RKO (cell line): ENCODE results near the gene C3orf62.
"Not testable (repeated sequence)": the region's sequence is repeated elsewhere in the genome, so short reads cannot be mapped to it uniquely, and the experiment has no call there.

Experiments used
- DNase-seq: peaks from one replicate; pipeline ENCODE4 v3.0.0-alpha.2; 2016; ENCODE audit warnings: low spot score

The C3orf62 gene

DNA sequence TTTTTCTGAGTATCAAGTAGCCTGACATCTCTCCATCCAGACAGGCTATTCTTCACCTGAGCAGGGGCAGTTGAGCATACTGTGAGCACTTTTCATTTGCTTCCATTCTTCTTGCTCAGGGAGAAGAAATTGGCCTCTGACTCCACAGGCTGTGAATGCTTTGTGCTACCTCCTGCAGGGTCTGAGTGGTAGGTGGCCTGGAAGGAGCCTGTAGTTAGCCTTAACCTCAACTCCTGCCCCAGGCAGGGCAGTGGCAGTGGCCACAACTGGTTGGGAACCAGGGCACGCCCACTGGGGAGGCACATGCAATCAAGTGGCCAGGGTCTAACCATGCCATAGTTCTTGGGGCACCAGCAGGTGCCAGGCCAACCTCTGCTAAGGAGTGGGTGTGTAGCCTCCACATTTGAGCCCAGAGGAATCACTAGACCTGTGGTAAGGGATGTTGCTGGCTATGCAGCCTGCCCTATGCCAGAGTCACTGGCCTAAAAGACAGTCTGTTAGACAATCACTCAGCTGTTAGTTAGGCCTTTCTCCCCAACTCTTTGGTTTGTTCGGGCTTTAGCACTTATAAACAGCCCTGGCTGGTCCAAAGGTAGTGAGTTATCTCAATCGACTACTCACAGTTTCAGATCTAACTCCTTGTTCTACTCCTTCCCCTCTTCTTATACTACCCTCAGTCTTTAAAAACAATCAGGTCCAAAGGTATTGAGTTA is 7.4 kb downstream of the C3orf62 start:
- no peak for DNase-seq

DNA sequence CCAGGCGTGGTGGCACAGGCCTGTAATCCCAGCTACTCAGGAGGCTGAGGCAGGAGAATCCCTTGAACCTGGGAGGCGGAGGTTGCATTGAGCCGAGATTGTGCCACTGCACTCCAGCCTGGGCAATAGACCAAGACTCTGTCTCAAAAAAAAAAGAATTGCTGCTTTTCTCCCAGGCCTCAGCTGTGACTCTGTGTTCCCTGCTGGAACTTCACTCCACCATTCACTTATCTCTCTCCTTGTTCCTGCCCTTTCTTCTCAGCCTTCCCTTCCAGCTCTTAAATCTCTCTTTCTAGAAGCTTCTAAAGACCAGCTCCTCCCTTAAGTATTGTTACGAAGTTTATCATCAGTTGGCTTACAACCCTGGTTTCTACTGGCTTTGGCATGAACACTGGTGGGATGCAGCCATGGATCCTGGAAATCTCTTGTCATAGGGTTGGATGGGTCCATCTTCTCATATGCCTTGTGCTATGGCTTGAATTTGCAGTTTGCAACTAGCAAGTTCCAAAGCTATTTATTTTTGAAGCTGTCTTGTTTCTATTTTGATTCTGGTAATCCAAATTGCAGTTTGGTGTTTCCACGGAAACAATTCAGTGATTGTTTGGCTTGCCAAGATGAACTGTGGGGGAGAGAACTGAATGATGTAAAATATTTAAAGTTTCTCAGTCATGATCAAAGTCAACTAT is 10.5 kb downstream of the C3orf62 start:
- no peak for DNase-seq

DNA sequence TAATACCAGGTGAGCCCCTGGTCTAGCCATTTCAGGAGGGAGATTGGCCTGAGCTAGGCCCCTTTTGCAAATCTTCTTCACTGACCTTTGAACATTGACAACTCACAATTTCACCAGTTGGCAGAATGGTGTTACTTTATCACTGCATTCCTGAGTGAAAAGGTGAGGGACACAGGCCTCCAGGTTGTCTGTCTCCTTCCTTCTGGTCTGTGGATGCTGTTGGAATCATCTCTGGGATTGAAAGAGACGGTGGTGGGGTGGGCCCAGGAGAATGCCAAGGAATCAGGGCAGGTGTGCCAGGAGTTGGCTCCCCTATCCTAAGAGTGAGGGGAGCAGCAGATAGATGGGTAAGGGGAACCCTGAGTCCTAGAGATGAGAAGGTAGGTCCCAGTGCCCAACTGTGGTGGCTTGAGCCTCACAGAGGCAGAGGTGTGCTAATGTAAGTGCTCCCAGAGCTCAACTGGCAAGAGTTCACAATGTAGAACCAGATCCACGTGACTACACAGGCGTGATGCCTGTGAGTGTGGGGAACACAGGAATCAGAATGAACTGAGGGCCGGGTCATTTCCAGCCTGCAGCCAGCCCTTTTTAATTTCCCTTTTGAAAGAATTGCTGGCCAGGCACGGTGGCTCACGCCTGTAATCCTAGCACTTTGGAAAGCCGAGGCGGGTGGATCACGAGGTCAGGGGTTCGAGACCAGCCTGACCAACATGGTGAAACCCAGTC is 11.2 kb downstream of the C3orf62 start:
- no peak for DNase-seq

DNA sequence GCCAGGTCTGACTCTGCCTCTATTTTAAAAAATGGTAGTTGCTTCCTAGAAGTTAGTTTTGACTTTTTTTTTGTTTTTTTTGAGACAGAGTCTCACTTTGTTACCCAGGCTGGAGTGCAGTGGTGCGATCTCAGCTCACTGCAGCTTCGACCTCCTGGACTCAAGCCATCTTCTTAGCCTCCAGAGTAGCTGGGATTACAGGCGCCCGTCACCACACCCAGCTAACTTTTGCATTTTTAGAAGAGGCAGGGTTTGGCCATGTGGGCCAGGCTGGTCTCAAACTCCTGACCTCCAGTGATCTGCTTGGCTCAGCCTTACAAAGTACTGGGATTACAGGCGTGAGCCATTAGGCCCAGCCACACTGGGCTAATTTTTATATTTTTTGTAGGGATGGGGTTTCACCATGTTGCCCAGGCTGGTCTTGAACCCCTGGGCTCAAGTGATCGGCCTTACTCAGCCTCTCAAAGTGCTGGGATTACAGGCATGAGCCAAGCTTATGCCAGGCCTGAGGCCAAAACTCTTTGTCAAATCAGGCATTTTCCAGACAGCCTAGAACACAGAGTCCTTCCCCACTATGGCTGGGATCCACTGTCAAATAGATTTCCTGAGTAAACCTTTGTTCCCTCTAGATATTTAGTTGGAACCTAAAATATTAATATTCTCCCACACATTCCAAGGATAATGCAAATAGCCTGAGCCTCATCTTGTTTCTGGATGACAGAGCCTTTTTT is 13.7 kb downstream of the C3orf62 start:
- DNase-seq, result no peak

DNA sequence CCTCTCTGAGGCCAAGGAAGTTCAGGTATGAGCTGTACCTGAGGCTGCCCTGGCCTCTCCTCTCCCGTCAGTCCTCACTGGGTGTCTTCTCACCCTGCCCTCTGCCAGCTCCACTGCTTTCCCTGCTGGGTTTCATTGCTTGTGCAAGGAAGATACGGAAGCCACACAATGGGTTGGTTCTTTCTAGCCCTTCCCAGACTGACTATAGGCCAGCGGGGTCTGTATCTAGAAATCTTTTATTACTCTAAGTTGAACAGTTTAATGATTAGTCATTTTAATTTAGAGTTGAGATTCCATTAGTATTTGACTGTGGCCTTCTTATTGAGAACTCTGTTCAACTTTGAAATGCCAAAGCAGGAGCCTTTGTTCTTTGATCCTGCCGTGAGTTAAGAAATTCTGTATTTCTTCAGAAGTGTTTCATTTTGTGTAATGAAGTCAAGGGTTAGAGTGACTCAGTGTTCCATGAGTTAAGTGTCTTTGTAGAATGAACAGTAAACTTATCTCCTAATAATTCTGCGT is 16.2 kb downstream of the C3orf62 start:
- no peak for DNase-seq

DNA sequence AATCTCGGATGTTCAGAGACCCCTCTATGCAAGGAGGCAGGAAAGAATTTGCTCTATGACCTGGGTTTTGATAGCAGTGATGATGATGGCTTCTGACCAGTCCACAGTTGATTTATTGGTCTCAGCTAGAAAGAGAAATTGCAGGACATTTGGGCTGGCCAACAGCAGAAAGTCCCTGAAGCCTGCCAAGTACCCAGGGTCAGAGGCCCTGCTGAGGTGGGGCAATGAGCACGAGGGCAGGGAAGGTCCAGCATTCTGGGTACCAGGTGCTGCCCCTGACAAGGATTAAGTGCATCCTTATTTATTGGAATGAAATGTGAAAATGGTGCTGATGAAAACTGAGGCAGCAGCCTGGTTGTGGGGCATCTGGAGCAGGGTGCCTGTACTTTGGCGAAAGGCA is 19.8 kb downstream of the C3orf62 start:
- DNase-seq, result no peak

DNA sequence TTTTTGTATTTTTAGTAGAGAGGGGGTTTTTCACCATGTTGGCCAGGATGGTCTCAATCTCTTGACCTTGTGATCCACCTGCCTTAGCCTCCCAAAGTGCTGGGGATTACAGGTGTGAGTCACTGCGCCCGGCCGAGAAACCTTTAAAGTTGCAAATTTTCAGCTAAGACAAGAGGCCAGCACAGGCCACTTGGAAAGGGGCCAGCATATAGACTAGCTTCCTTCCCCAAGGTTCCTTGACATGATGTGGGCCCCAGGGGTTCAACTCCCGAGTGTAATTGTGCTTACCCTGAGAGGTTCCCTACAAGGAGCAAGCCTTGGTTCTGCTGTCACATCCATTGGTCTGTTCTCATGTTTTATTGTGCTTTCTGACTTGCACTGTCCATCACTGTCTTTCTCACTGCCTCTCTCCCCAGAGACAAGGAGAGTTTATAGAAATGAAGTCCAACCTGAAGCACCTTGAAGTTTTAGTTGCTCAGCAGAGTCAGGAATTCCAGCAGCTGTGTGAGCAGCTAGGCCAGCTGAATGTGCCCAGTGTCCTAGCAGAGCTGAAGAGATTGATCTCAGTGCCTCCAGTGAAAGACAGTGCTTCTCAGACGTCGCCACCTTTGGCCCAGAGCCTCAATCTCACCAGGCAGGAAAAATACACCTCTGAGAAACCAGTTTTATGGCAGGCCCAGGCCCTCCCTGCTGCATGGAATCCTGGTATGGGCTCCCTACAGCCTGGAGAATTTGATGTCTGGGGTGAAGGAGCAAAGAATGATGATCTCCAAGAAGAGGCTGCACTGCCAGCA is 21.1 kb downstream of the C3orf62 start:
- DNase-seq, result no peak

DNA sequence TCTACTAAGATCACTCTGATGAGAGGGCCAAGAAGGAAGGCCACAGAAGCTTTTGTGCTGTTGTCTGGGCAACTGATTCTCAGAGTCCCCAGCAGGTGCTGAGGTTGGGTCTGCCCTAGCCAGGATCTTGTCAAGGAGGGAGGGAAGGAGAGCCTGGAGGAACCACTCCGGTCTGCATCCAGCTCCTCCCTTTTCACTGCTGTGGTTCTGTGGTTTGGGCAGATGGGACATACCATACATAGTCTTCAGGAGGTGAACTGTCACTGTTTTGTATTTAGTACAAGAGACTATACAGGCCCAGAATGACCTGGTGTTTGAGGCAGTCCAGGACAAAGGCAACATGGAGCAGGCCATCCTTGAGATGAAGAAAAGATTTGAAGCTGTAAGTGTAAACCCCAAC is 21.9 kb downstream of the C3orf62 start:
- no peak for DNase-seq

DNA sequence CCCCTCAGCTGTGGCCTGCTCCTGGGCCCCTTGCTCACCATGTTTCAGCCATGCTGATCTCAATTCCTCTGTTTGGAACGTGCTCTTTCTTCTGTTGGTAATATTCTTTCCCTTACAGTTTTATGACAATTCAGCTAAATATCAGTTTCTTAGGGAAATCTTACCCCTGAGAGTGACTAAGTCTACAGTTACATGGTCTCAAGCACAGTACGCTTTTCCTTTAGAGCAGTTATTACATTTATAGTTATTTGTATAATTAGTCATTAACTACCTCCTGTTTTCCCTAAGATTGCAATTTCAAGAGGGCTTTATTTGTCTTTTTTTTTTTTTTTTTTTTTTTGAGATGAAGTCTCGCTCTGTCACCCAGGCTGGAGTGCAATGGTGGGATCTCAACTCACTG is 23.5 kb downstream of the C3orf62 start:
- no peak for DNase-seq

DNA sequence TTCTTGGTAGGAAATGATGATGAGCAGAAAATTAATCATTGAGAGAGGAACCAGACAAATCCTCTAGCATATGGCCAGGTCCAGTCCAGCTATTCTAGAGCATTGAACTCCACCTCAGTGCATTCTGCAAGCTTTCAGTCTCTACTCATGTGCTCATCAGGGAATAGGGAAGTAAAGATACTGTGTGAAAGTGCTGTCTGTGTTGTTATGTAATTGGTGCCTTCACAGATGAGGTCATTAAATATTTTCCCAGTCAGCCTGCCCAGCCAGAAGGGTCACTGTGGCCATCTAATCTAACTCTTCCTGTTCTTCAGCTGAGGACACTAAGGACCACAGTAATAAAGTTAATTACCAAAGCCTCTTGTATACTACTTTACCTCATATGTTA is 28.2 kb downstream of the C3orf62 start:
- DNase-seq, result no peak

DNA sequence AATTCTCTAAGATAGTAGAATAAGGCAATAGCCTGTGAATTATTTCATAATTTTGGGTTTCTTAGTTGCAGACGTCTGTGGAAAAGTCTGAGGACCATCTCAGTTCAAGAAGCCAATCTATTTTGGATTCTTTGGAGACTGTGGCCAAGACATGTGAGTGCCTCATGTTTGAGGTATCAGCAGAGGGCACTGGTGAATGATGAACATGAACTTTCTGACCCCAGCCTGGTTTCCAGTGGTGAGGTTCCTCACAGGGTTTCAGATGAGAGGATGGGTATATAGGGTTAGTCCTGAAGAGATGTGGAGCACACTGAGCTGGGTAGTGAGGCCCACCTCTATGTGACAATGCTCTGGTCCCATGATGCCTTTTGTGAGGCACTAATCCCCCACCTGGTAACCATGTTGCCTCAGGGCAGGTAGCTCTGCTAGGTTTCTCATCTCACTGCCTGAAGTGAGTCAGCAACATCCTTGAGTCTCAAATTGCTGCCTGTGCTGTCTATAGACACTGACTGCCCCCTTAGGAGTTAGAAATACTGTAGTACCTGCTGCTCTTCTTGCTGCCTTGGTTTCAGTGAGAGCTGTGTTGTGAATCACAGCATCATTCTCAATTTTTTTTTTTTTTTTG is 32.3 kb downstream of the C3orf62 start:
- DNase-seq, result no peak

DNA sequence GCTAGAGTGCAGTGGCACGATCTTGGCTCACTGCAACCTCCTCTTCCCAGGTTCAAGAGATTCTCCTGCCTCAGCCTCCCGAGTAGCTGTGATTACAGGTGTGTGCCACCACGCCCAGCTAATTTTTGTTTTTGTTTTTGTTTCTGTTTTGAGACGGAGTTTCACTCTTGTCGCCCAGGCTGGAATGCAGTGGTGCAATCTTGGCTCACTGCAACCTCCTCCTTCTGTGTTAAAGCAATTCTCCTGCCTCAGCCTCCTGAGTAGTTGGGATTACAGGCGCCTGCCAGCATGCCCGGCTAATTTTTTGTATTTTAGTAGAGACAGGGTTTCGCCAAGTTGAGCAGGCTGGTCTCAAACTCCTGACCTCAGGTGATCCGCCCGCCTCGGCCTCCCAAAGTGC is 36.9 kb downstream of the C3orf62 start:
- not testable (repeated sequence) for DNase-seq

DNA sequence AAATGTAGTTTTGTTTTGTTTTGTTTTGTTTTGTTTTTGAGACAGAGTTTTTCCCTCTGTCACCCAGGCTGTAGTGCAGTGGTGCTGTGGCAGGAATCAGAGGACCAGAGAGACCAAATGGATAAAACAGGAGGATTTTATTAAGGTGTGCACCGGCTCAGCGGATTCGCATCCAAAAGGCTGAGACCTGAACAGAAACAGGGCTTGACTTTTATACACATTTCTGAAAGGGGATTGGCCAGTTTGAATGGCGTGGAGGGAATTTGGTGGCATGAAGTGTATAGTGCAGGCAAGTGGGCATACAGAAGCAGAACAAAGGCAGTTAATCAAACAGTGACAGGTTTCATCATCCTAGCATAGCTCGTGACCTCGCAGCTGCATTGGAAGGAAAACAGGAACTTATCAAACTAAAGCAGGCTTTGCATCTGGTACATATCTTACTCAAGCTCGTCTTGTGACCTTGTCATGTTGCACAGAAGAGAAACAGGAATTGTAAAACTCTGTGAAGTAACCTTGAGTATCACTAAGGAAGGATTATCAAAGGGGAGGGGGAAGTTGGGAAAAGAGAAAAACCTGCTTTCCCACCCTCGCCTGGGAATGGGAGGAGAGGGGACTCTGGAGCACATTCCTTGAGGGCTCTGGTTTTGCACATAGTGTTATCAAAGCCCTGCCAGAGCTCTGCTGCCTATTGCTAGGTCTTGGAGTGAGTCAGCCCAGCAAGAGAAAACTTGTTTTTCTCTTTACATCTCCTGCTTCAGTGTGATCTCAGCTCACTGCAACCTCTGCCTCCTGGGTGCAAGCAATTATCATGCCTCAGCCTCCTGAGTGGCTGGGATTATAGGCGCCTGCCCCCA is 38.5 kb downstream of the C3orf62 start:
- DNase-seq, result no peak

DNA sequence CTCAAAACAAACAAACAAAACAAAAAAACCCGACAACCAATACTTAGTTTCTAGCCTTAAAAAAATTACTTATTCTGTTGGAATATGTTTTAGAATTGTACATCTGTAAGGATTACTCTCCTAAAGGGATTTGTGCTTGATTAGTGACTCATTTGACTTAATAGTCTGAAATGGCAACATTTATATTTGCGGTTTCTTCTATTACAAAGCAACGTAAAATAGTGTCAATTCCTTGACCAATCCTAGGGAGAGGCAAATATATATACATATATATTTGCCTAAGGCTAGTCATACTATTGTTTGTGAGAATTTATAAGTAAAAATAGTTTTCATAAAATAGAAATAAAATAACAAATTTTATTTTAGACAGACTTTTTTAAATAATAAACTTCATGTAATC is 39.7 kb downstream of the C3orf62 start:
- DNase-seq, result no peak

DNA sequence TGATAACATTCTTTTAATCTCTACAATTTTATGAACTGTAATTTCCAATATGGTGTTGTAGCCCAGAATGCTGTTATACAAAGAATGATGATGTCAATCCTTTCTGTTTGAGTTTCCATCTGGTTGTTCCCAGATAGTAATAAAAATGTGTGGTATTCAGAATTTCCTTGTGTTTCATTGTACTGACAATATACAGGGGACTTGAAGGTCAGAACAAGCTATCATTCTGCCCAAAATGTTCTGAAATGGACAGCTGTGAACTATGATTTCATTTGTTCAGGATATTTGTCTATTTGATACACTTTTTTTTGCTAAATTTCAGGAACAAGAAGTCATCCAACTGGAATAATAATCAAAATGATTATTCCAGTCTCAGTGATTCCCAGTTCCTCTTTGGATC is 40.8 kb downstream of the C3orf62 start:
- no peak for DNase-seq

DNA sequence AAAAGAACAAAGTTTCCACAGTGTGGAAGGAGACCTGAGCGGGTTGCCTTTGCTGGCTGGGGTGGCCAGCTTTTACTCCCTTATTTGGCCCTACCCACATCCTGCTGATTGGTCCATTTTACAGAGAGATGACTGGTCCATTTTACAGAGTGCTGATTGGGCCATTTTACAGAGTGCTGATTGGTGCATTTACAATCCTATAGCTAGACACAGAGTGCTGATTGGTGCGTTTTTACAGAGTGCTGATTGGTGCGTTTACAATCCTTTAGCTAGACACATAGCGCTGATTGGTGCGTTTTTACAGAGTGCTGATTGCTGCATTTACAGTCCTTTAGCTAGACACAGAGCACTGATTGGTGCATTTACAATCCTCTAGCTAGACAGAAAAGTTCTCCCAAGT is 48.2 kb downstream of the C3orf62 start:
- not testable (repeated sequence) for DNase-seq

DNA sequence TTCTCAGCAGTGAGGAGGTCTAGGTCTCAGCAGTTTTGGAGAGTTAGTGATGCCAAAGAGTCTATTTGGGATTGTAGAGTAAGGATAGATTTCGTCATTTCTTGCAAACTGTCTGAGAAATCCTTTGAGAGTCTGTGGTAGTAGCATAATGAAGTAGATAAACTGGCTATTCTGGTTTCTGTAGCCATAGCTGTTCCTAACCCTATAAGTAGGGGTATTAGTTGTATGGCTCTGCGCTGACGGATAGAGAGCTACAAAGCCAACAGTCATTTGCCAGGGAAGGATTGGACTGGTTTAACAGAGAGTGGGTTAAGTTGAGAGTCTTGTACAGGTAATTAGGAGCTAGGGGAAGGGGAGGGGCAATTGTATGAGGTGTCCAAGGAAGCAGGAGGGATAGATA is 55.0 kb downstream of the C3orf62 start:
- no peak for DNase-seq

DNA sequence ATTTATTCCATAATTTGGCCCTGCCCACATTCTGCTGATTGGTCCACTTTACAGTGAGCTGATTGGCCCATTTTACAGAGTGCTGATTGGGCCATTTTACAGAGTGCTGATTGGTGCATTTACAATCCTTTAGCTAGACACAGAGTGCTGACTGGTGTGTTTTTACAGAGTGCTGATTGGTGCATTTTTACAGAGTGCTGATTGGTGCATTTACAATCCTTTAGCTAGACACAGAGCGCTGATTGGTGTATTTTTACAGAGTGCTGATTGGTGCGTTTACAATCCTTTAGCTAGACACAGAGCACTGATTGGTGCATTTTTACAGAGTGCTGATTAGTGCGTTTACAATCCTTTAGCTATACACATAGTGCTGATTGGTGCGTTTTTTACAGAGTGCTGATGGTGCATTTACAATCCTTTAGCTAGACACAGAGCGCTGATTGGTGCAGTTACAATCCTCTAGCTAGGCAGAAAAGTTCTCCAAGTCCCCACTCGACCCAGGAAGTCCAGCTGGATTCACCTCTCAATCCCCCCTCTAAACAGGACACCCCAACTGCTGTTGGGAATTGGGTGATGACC is 56.0 kb downstream of the C3orf62 start:
- DNase-seq, result not testable (repeated sequence)

DNA sequence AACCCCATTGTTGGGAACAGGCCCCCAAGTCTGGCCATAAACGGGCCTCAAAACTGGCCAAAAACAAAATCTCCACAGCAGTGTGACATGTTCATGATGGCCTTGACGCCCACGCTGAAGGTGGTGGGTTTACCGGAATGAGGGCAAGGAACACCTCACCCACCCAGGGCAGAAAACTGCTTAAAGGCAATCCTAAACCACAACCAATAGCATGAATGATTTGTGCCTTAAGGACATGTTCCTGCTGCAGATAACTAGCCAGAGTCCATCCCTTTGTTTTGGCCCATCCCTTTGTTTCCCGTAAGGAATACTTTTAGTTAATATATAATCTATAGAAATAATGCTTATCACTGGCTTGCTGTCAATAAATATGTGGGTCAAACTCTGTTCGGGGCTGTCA is 57.9 kb downstream of the C3orf62 start:
- no peak for DNase-seq
